ENCODE measurements around the gene HHIP. TPM values are rescaled to one million over a fixed set of nuclear protein-coding genes. Genes with fewer than 3 reads are reported as not detected.
A peak's percentile ranks its signal among the peaks of the same experiment; 100 is the strongest.

Gene HHIP
- total and polyA plus RNA-seq, 8 donors = 0.12 to 25.3 (median 0.65) TPM

- H3K27ac ChIP-seq = no peak overlapping the region
- intact Hi-C loops (cut with DNase I) = no loop called here
Measured at GRCh38 chr4:144644368-144645101, 1.4 kb upstream of the HHIP start.

GRCh38 chr4:144645102-144645630 is 790 bp upstream of the HHIP start:
- H3K4me3 ChIP-seq = peak overlapping the region; percentile 33 to 61 (median 51)

More at GRCh38 chr4:144644368-144645101, 1.4 kb upstream of the HHIP start:
- ATAC-seq = no peak
- TF ChIP-seq CTCF (IDR thresholded peaks at IDR 0.05) = no peak
- Histone ChIP-seq H3K36me3 (no peaks in the 10 kb centered on the region), H3K9me3 (no peaks in the 10 kb centered on the region), H3K4me3 (peak overlapping the region in 1 of 4 donors; percentile 61), H3K27me3 (no peaks in the 10 kb centered on the region), H3K4me1 (peaks cover 0 to 3% (median 0%) of the 10 kb centered on the region in 3 donors)
- DNase-seq = no peak
- WGBS, 2 donors = 44 to 52% methylated on average over 11 to 12 of the region's 12 CpGs
- FAIRE-seq = no peak

GRCh38 chr4:144646523-144647094 is 653 bp downstream of the HHIP start:
- H3K27ac ChIP-seq = no peak overlapping the region
- no peak for TF ChIP-seq CTCF (IDR thresholded peaks at IDR 0.05)
- no peaks in the 10 kb centered on the region for H3K36me3 ChIP-seq
- intact Hi-C loops (cut with DNase I) = no loop called here
- DNase-seq = peak in 3 of 6 donors; percentile 11 to 59 (median 28)
- no peaks in the 10 kb centered on the region for H3K27me3 ChIP-seq
- peak overlapping the region in 3 of 4 donors; percentile 51 to 61 (median 51) for H3K4me3 ChIP-seq
- peaks cover 0 to 3% (median 0%) of the 10 kb centered on the region in 3 donors for H3K4me1 ChIP-seq
- no peaks in the 10 kb centered on the region for H3K9me3 ChIP-seq
- no peak for FAIRE-seq
- 2 to 3% methylated on average over 22 of the region's 22 CpGs for WGBS, 2 donors
- peak; percentile 27 to 36 (median 30) for ATAC-seq

More at GRCh38 chr4:144645102-144645630, 790 bp upstream of the HHIP start:
- H3K27me3 ChIP-seq = no peaks in the 10 kb centered on the region
- H3K4me1 ChIP-seq = peaks cover 0 to 3% (median 0%) of the 10 kb centered on the region in 3 donors
- intact Hi-C loops (cut with DNase I) = no loop called here
- DNase-seq (peak; percentile 14 to 79 (median 41)), ATAC-seq (peak; percentile 44 to 63 (median 50)), FAIRE-seq (no peak)
- 15 to 27% methylated on average over 29 of the region's 29 CpGs for WGBS, 2 donors
- peak overlapping the region in 2 of 4 donors; percentile 12 to 34 for H3K27ac ChIP-seq
- TF ChIP-seq CTCF (IDR thresholded peaks at IDR 0.05) = no peak
- H3K9me3 ChIP-seq = no peaks in the 10 kb centered on the region
- no peaks in the 10 kb centered on the region for H3K36me3 ChIP-seq

- Histone ChIP-seq H3K27me3 (no peaks in the 10 kb centered on the region), H3K4me1 (peaks cover 0 to 3% (median 0%) of the 10 kb centered on the region in 3 donors), H3K36me3 (no peaks in the 10 kb centered on the region), H3K9me3 (no peaks in the 10 kb centered on the region), H3K4me3 (peak overlapping the region in 3 of 4 donors; percentile 10 to 61 (median 51)), H3K27ac (no peak overlapping the region)
- ATAC-seq (peak in 1 of 4 donors; percentile 14), FAIRE-seq (no peak), DNase-seq (peak in 1 of 6 donors; percentile 33)
- no peak for TF ChIP-seq CTCF (IDR thresholded peaks at IDR 0.05)
- intact Hi-C loops (cut with DNase I) = no loop called here
- 6% methylated on average over 20 of the region's 20 CpGs for whole genome bisulfite sequencing, 2 donors
Measured at GRCh38 chr4:144647095-144647561, 1.2 kb downstream of the HHIP start.
